ENCODE measurements around the gene TOMM40L. TPM values are rescaled to one million over a fixed set of nuclear protein-coding genes. Genes with fewer than 3 reads are reported as not detected.
A peak's percentile ranks its signal among the peaks of the same experiment; 100 is the strongest.

TOMM40L gene
- total RNA-seq, 2 experiments from 2014 or later = 11.0 to 20.1 TPM

DNA sequence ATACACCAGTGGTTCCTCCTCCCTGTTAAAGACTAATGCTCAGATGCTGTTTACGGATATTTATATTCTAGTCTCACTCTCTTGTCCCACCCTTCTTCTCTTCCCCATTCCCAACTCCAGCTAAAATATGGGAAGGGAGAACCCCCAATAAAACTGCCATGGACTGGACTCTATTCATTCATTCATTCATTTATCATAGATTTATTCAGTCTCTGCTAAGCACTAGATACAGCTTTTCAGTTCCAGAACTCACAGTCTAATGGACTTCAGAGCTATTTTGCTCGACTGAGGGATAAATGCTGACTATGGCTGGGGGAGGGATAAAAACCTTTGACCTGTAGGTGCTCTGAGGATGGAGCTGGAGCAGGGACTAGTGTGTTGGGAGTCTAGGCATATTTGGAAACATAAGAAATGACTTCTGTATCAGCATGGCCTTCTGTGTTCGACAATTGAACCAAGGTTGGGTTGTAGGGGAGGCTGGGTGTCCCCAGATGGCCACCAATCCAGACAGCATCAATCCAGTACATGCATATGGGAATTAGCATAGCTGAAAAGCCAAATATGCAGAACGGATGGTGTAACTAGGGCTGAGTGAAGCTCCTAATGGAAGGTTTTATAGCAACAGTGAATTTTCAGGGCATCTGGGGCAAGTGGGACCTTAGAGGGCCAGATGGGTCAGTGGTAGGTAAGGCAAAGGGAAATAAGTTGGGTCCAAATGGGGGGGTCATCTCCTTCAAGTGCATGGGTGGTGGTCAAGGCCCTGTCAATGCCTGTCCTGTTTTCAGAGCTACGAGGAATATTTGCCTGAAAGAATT, 6.6 kb upstream of the TOMM40L start:
- peaks cover 34% of the 10 kb centered on the region for H3K4me1 ChIP-seq (ENCODE audit: insufficient read depth, low read length, poor library complexity, severe bottlenecking)
- intact Hi-C loops (cut with micrococcal nuclease; ENCODE audit: unreplicated experiment) = no loop called here
- peak overlapping the region; percentile 68; the same call in 1 of the 2 replicates for H2AFZ ChIP-seq (ENCODE audit: low read length)
- ChIA-PET CTCF (ENCODE audit: unreplicated experiment) (interaction anchor here (0.5 kb wide), 1 partner anchor 61 kb away, joined by 3 read pairs; no protein-coding TSS in a partner anchor), POLR2A (interaction anchor here (0.6 to 4.4 kb wide), 6 partner anchors 17 to 200 kb away, joined by 3 to 22 read pairs (median 4); partner anchors contain the start of gene NDUFS2)
- DNase-seq (ENCODE audit: low spot score) = no peak
- H3K4me3 ChIP-seq (ENCODE audit: low read depth, low read length, poor library complexity, severe bottlenecking) = no peak overlapping the region
- H3K9me3 ChIP-seq (ENCODE audit: low read length) = no peaks in the 10 kb centered on the region
- H3K9me2 ChIP-seq (ENCODE audit: insufficient read depth, low read length) = no peaks in the 10 kb centered on the region
- TF ChIP-seq, protein P1, sequence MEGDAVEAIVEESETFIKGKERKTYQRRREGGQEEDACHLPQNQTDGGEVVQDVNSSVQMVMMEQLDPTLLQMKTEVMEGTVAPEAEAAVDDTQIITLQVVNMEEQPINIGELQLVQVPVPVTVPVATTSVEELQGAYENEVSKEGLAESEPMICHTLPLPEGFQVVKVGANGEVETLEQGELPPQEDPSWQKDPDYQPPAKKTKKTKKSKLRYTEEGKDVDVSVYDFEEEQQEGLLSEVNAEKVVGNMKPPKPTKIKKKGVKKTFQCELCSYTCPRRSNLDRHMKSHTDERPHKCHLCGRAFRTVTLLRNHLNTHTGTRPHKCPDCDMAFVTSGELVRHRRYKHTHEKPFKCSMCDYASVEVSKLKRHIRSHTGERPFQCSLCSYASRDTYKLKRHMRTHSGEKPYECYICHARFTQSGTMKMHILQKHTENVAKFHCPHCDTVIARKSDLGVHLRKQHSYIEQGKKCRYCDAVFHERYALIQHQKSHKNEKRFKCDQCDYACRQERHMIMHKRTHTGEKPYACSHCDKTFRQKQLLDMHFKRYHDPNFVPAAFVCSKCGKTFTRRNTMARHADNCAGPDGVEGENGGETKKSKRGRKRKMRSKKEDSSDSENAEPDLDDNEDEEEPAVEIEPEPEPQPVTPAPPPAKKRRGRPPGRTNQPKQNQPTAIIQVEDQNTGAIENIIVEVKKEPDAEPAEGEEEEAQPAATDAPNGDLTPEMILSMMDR (conservative IDR thresholded peaks at IDR 0.05; ENCODE audit: low read length) = no peak
- TF ChIP-seq EZH2phosphoT487 (IDR thresholded peaks at IDR 0.05; ENCODE audit: borderline replicate concordance, low read depth, low read length) = no peak
- peaks cover 3% of the 10 kb centered on the region for H3K36me3 ChIP-seq (ENCODE audit: insufficient read depth, low read length)
- no peaks in the 10 kb centered on the region for H4K20me1 ChIP-seq (ENCODE audit: insufficient read depth, low read length)
- peak overlapping the region; percentile 56 for H3K4me2 ChIP-seq (ENCODE audit: low read length)
- H3K27ac ChIP-seq (ENCODE audit: low read depth, low read length, poor library complexity, severe bottlenecking) = no peak overlapping the region
- BruUV-seq (replicated peaks) = no TSS peak
- no peaks in the 10 kb centered on the region for H3K79me2 ChIP-seq (ENCODE audit: insufficient read depth, low read depth, low read length)

DNA sequence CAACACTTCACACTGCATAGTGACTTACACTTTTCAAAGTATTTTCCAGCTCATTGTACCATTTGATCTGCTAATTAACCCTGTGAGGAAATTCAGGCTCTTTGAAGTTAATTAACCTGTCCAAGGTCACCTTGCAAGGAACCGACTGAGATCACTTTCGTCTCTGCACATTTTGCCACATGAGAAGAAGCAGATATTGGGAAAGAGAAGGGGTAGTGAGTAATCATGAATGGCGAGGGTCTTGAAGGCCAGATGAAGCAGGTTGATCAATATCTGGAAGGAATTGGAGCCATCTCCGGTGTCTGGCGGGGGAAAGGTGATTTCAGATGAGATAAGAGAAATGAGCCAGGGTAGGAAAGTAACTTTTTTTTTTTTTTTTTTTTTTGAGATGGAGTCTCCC, 5.9 kb upstream of the TOMM40L start:
- BruUV-seq (replicated peaks) = no TSS peak
- no peaks in the 10 kb centered on the region for H4K20me1 ChIP-seq (ENCODE audit: insufficient read depth, low read length)
- CTCF ChIA-PET (ENCODE audit: unreplicated experiment) = no interaction called here
- H3K4me2 ChIP-seq (ENCODE audit: low read length) = no peak overlapping the region
- TF ChIP-seq, protein P1 (conservative IDR thresholded peaks at IDR 0.05; ENCODE audit: low read length) = no peak
- no peak for TF ChIP-seq EZH2phosphoT487 (IDR thresholded peaks at IDR 0.05; ENCODE audit: borderline replicate concordance, low read depth, low read length)
- no peaks in the 10 kb centered on the region for H3K79me2 ChIP-seq (ENCODE audit: insufficient read depth, low read depth, low read length)
- intact Hi-C loops (cut with micrococcal nuclease; ENCODE audit: unreplicated experiment) = no loop called here
- H2AFZ ChIP-seq (ENCODE audit: low read length) = no peak overlapping the region
- no peaks in the 10 kb centered on the region for H3K9me3 ChIP-seq (ENCODE audit: low read length)
- H3K4me1 ChIP-seq (ENCODE audit: insufficient read depth, low read length, poor library complexity, severe bottlenecking) = peaks cover 36% of the 10 kb centered on the region
- POLR2A ChIA-PET = interaction anchor here (0.6 to 4.4 kb wide), 4 partner anchors 7 to 49 kb away, joined by 3 to 22 read pairs (median 4); partner anchors contain the start of gene NDUFS2
- H3K9me2 ChIP-seq (ENCODE audit: insufficient read depth, low read length) = no peaks in the 10 kb centered on the region
- H3K36me3 ChIP-seq (ENCODE audit: insufficient read depth, low read length) = no peaks in the 10 kb centered on the region
- H3K27ac ChIP-seq (ENCODE audit: low read depth, low read length, poor library complexity, severe bottlenecking) = no peak overlapping the region
- no peak for DNase-seq (ENCODE audit: low spot score)
- no peak overlapping the region for H3K4me3 ChIP-seq (ENCODE audit: low read depth, low read length, poor library complexity, severe bottlenecking)
